Uterus (tissue), 4 donors: ENCODE results near the gene PNO1. TPM values are rescaled to one million over a fixed set of nuclear protein-coding genes. Genes with fewer than 3 reads are reported as not detected.

Experiments used
- DNase-seq, 2 donors: peaks; one replicate each; pipeline ENCODE4 v3.0.0-alpha.2; 2019 to 2020
- H3K27ac ChIP-seq, 2 donors: fragments of 200-600 bp; sonication (generic); 1 replicate in 1 of 2; 2 replicates in 1 of 2; pipeline ENCODE4 v1.5.1; 2016 to 2018
- H3K27me3 ChIP-seq, 2 donors: fragments of 200-600 bp; sonication (generic); one replicate each; pipeline ENCODE4 v1.5.1; 2018 to 2019; ENCODE audit warnings: control low read depth in 1 of 2
- H3K36me3 ChIP-seq, 2 donors: fragments of 200-600 bp; sonication (generic); one replicate each; pipeline ENCODE4 v1.5.1; 2019; ENCODE audit warnings: control low read depth in 1 of 2
- H3K4me1 ChIP-seq, 2 donors: fragments of 200-600 bp; sonication (generic); one replicate each; pipeline ENCODE4 v1.5.1; 2018 to 2019; ENCODE audit warnings: control low read depth in 1 of 2
- H3K4me3 ChIP-seq, 2 donors: fragments of 200-600 bp; sonication (generic); 1 replicate in 1 of 2; 2 replicates in 1 of 2; pipeline ENCODE4 v1.5.1; 2018 to 2019; ENCODE audit warnings: mild to moderate bottlenecking in 1 of 2
- H3K9me3 ChIP-seq, 2 donors: fragments of 200-600 bp; sonication (generic); one replicate each; pipeline ENCODE4 v1.5.1; 2019; ENCODE audit warnings: control low read depth in 1 of 2
- CTCF ChIP-seq, 4 experiments: fragments of 200-600 bp in 2 of 4; fragments of 450-650 bp in 2 of 4; sonication (generic) in 2 of 4; IDR thresholded peaks; one replicate each; pipeline ENCODE4 v1.5.1; 2016 to 2019; ENCODE audit warnings: antibody characterized with exemption in 4 of 4, mild to moderate bottlenecking in 2 of 4, moderate library complexity in 1 of 4
- POLR2A ChIP-seq, 2 donors: fragments of 450-650 bp; IDR thresholded peaks; one replicate each; pipeline ENCODE4 v1.6.1; 2016; ENCODE audit warnings: antibody characterized with exemption in 2 of 2, mild to moderate bottlenecking in 1 of 2, moderate library complexity in 1 of 2
- intact Hi-C: fragments of 100-400 bp; cut with DNase I; formaldehyde crosslinking; loops from one replicate; pipeline ENCODE4 v1.15.1; 2023; ENCODE audit warnings: low total_unique reads
- total RNA-seq, 4 donors: library from RNA; depleted of rRNA in 3 of 4; stranded (reverse); fragments of >200 nt in 3 of 4; gene quantifications; one replicate each; pipeline versions ENCODE4 v1.1.0 to v1.2.4, GENCODE V29; 2014 to 2023
- donor health status: DM: yes; HTN: yes; CAD: no.

PNO1 gene
- total RNA-seq, 4 donors from 2014 or later, result 7.6 to 15.8 (median 12.2) TPM

GRCh38 chr2:68189991-68190784, 32.5 kb downstream of the PNO1 start:
- intact Hi-C loops, result no loop called here
- Histone ChIP-seq H3K4me3 (no peak overlapping the region), H3K36me3 (no peaks in the 10 kb centered on the region)

DNA sequence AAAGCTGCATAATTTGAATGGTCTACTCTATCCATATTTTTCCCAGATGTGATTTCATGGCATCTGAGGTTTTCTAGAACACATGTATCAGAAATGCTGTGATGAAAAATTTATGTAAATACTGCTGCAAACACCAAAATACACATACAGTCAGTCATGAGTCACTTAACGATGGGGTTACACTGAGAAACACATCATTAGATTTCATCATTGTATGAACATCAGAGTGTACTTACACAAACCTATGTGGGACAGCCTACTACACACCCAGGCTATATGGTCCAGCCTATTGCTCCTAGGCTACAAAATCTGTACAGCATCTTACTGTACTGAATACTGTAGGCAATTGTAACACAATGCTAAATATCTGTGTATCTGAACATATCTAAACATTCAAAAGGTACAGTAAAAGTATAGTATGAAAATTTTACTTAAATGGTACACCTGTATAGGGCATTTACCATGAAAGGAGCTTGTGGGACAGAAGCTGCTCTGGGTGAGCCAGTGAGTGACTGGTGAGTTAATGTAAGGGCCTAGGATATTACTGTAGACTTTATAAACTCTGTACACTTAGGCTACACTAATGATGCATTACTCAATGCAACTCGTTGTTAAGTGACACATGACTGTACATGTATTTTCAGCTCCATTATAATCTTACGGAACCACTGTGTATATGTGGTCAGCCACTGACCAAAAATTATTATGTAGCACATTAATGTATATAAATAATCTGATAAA, 33.5 kb downstream of the PNO1 start:
- Histone ChIP-seq H3K27ac (no peak overlapping the region), H3K27me3 (no peaks in the 10 kb centered on the region), H3K36me3 (no peaks in the 10 kb centered on the region), H3K4me1 (peaks cover 0 to 7% of the 10 kb centered on the region in 2 donors), H3K4me3 (no peak overlapping the region), H3K9me3 (no peaks in the 10 kb centered on the region)
- no peak for DNase-seq
- TF ChIP-seq CTCF (IDR thresholded peaks at IDR 0.05) (no peak), POLR2A (IDR thresholded peaks at IDR 0.05) (no peak)
- intact Hi-C loops, result no loop called here

More at GRCh38 chr2:68189991-68190784, 32.5 kb downstream of the PNO1 start:
- no peaks in the 10 kb centered on the region for H3K27me3 ChIP-seq
- DNase-seq, result no peak
- TF ChIP-seq CTCF (IDR thresholded peaks at IDR 0.05) (no peak), POLR2A (IDR thresholded peaks at IDR 0.05) (no peak)
- peaks cover 0 to 7% of the 10 kb centered on the region in 2 donors for H3K4me1 ChIP-seq
- H3K9me3 ChIP-seq, result no peaks in the 10 kb centered on the region
- no peak overlapping the region for H3K27ac ChIP-seq

DNA sequence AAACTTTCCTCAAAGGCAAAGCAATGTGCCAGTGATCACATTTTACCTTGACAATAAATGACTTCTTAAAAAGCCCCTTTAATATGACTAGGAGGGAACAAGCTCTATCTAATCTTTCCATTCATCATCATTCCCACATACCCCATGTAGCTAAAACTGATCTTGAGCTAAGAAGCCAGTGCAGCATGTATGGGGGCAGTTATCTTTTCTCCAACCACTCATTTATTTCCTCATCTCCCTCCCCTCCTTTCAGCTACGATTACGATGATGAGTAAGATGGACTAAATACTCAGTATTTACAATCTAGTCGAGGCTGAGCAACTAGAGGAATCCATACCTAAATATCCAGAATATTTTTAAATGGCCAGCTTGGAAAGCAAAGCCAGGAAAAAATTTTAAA, 35.5 kb downstream of the PNO1 start:
- Histone ChIP-seq H3K4me1 (peaks cover 0 to 7% of the 10 kb centered on the region in 2 donors), H3K27ac (peak overlapping the region; percentile 39 to 57), H3K36me3 (no peaks in the 10 kb centered on the region), H3K27me3 (no peaks in the 10 kb centered on the region), H3K4me3 (no peak overlapping the region), H3K9me3 (no peaks in the 10 kb centered on the region)
- intact Hi-C loops, result no loop called here
- no peak for DNase-seq
- no peak for TF ChIP-seq POLR2A (IDR thresholded peaks at IDR 0.05)
- no peak for TF ChIP-seq CTCF (IDR thresholded peaks at IDR 0.05)

DNA sequence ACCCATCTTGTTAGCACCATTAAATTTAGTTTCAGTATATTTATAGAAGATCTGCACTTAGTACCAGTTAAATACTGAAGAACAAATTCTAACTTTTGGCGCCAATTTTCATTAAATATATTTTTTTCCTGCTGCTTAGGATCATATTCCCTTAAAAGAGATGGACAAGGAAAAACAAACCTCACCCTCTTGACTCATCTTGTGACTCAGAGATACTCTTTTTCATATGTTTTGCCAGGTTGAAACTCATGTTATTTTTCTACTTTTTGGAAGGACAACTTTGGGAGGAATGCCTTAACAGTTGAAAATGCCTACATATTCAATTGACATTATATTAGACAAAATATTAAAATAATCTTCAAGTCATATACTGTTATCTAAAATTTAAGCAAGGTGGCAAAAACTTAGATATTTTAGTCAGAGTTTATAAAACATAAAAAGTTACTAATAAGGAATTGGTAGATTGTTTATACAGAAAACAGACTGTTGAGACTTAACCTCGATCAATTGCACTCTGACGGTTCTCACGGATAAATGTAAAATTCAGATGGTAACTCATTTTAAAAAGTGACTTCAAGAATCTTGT, 36.2 kb downstream of the PNO1 start:
- DNase-seq, result no peak
- Histone ChIP-seq H3K27ac (peak overlapping the region; percentile 39 to 57), H3K4me3 (no peak overlapping the region), H3K36me3 (no peaks in the 10 kb centered on the region), H3K27me3 (no peaks in the 10 kb centered on the region), H3K4me1 (peaks cover 0 to 7% of the 10 kb centered on the region in 2 donors), H3K9me3 (no peaks in the 10 kb centered on the region)
- TF ChIP-seq POLR2A (IDR thresholded peaks at IDR 0.05), result no peak
- TF ChIP-seq CTCF (IDR thresholded peaks at IDR 0.05), result no peak
- intact Hi-C loops, result no loop called here
